Activated CD4-positive, alpha-beta T cell treated with anti-CD3 and anti-CD28 coated beads, Interleukin-2, Interleukin-6, amounts not matched to agents 100 ng/mL and 50 ng/mL, durations not matched to agents 16 hours and 8 hours (primary cell): ENCODE measurements around the gene CDKL4.
"Not testable (repeated sequence)": the region's sequence is repeated elsewhere in the genome, so short reads cannot be mapped to it uniquely, and the experiment has no call there.

ENCODE experiments used
- DNase-seq: peaks from one replicate; pipeline ENCODE4 v3.0.0-alpha.2; 2020

Gene CDKL4

GRCh38 chr2:39243469-39244123 lies at the start of gene CDKL4:
CDKL4 (minus strand) TSS chr2:39243970.
- peak; percentile 36 for DNase-seq

GRCh38 chr2:39290433-39290832 lies 46.7 kb upstream of the CDKL4 start:
- DNase-seq = no peak

DNA sequence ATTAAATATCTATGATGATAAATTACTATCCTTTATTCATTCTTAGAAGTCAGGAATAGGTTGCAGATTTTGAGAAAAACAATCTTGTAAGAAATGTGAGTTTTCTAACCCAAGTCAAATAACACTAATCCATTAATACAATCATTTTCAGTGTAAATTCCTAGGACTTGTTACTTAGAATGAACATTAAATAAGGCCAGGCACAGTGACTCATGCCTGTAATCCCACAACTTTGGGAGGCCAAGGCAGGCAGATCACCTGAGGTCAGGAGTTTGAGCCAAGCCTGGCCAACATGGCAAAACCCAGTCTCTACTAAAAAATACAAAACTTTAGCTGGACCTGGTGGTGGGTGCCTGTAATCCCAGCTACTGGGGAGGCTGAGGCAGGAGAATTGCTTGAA lies 45.8 kb upstream of the CDKL4 start:
- DNase-seq = no peak

- no peak for DNase-seq
Observed at GRCh38 chr2:39283561-39283960, 39.8 kb upstream of the CDKL4 start.

GRCh38 chr2:39281391-39281790 lies 37.6 kb upstream of the CDKL4 start:
- no peak for DNase-seq

DNA sequence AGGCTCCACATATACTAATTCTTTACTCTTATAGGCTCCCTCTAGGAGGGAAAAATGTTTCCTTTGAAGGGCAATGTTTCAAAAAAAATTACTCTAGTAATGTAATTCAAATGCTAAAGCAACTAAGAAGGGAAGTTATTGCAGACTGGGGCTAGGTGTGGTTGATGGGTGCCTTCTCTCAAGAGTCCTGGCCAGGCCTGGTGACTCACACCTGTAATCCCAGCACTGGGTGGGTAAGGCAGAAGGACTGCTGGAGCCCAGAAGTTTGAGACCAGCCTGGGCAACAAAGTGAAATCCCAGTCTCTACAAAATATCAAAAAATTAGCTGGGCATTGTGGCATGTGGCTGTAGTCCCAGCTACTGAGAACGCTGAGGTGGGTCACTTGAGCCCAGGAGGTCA lies 31.2 kb upstream of the CDKL4 start:
- DNase-seq = no peak

DNA sequence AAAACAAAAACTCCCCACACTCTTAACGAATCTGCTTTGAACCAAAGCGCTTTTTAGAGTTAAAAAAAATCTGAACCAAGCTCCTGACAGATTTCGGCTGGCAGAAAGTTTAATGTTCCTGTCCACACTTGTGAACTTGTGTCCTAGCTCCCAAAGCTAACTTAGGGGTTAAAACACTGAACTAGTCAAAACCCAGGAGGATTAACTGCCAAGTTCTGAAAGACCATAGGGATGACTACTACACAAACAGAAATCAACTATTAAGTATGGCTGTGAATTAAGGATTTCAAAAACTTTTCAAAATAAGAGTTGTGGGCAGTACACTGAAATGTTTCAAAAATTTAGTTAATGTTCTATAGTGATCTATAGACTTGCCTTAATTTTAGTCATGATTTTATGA lies 26.2 kb upstream of the CDKL4 start:
- no peak for DNase-seq

GRCh38 chr2:39266916-39267434 lies 23.2 kb upstream of the CDKL4 start:
- DNase-seq = no peak

GRCh38 chr2:39266139-39266805 lies 22.5 kb upstream of the CDKL4 start:
- DNase-seq = peak; percentile 73

- DNase-seq = no peak
Observed at GRCh38 chr2:39265315-39265714, 21.5 kb upstream of the CDKL4 start.

DNA sequence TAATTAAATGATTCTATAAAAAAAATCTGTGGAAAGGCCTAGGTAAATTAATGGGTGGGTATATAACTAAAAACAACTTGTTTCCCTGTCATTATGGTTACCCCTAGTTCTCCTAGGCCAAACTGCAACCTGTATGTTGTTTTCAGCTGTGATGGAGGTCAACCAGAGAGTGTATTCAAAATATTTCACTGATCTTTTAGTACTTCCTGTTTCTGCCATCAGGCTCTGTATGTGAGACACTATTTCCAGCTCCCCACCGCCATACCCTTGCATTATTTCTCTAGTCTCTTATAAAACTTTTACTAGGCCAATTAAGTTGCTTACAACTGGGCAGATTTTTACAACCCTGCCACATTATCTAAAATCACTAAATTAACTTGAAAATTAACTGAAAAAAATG lies 21.0 kb upstream of the CDKL4 start:
- DNase-seq = no peak

DNA sequence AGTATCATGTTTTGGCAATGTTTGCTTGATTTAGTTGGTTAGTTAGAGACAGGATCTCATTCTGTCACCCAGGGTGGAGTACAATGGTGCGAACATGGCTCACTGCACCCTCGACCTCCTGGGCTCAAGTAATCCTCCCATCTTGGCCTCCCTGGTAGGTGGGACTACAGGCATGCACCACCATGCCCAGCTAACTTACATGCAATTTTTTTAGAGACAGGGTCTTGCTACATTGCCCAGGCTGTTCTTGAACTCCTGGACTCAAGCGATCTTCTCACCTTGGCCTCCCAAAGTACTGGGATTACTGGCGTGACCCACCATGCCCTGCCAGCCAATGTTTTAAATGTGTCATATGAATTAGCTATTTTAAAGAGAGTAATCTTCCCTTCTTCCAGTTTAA lies 16.3 kb upstream of the CDKL4 start:
- DNase-seq = no peak

DNA sequence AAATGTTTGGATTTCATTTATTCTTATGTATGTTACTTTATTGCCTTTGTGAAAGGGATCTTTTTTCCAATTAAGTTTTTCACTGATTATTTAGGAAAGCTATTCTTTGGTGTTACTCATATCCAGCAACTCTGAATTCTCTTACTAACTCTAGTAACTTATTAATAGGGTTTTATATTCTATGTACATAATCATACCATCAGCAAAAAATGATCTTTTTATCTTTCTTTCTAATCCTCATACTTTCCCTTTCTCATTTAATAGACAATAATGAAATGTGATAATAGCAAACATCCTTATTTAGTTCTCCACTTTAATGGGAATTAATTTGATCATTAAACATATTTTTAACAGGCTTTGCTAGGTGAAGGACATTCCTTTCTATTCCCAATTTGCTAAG lies 12.3 kb upstream of the CDKL4 start:
- no peak for DNase-seq

- DNase-seq = no peak
Observed at GRCh38 chr2:39252888-39253518, 9.2 kb upstream of the CDKL4 start.

DNA sequence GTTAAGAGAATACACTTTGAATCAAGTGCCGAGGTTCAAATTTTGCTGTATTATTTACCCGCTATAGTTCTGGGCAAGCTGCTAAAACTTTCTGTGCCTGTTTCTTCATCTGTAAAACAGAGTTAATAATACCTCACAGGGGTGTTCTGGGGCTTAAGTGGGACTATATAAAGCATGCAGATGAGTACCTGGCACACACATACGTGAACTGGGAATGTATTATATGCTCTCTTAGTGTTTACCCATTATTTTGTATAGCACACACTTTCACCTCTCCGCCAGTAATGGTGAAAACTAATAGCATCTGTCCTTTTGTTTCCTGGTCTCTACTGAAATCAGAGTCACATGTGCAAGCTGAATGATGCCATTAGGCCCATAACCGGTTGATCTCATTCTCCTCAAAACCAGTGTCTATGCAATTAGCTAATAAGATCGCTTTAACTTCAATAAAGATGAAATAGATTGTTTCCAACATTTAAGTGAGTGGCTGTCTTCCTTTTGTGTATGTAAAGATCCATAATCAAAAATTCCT lies 3.8 kb upstream of the CDKL4 start:
- DNase-seq = no peak

DNA sequence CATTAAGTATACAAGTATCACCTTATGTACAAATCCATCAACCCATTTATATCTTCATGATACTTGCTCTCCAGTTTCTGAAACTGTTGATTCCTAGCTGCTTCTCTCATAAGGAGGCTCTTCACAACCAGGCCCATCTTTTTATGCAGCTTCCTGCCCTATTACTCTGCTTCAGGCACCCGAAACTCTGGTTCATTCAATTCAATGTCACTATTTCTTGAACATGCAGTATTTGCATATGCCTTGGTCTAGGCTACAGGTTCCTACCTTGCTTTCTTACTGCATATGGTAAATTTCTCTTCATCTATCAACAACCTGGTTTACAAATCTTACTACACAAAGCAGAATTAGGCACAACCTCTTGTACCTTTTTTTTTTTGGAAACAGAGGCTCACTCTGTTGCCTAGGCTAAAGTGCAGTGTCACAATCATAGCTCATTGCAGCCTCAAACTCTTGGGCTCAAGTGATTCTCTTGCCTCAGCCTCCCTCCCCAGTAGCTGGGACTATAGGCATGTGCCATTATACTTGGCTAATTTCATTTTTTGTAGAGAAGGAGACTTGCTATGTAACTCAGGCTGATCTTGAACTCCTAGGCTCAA lies 2.7 kb upstream of the CDKL4 start:
- DNase-seq = no peak

DNA sequence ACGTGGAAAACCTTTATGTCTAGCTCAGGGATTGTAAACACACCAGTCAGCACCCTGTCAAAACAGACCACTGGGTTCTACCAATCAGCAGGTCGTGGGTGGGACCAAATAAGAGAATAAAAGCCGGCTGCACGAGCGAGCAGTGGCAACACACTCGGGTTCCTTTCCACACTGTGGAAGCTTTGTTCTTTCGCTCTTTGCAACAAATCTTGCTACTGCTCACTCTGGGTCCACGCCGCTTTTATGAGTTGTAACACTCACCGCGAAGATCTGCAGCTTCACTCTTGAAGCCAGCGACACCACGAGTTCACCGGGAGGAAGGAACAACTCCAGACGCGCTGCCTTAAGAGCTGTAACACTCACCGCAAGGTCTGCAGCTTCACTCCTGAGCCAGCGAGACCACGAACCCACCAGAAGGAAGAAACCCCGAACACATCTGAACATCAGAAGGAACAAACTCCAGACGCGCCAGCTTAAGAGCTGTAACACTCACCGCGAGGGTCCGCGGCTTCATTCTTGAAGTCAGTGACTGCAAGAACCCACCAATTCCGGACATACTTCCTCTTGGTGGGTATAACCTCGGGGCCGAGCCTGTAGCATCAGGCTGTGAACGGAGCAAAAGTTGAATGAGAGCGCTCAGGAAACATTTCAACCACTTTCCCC lies 1.3 kb upstream of the CDKL4 start:
- peak; percentile 27 for DNase-seq

DNA sequence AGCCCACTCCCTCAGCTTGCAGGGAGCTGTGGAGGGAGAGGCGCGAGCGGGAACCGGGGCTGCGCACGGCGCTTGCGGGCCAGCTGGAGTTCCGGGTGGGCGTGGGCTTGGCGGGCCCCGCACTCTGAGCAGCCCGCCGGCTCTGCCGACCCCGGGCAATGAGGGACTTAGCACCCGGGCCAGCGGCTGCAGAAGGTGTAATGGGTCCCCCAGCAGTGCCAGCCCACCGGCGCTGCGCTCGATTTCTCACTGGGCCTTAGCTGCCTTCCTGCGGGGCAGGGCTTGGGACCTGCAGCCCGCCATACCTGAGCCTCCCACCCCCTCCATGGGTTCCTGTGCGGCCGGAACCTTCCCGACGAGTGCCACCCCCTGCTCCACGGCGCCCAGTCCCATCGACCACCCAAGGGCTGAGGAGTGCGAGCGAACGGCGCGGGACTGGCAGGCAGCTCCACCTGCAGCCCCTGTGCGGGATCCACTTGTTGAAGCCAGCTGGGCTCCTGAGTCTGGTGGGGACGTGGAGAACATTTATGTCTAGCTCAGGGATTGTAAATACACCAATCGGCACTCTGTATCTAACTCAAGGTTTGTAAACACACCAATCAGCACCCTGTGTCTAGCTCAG lies 582 bp upstream of the CDKL4 start:
- not testable (repeated sequence) for DNase-seq

- DNase-seq = no peak
Observed at GRCh38 chr2:39241588-39241987, 2.2 kb downstream of the CDKL4 start.

DNA sequence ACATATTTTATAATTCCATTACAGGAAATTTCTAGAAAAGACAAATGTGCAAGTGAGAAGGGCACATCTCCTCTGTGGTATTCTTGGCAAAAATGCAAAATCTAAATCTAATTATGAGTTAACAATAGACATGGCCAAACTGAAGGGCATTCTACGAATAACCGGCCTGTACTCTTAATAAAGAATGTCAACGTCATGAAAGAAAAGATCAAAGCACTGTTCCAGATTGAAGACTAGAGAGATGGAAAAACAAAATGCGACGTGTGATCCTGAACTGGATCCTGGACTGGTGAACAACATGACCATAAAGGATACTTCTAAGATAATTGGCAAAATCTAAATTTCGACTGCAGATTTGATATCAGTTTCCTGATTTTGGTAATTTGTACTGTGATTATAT lies 3.0 kb downstream of the CDKL4 start:
- DNase-seq = no peak

DNA sequence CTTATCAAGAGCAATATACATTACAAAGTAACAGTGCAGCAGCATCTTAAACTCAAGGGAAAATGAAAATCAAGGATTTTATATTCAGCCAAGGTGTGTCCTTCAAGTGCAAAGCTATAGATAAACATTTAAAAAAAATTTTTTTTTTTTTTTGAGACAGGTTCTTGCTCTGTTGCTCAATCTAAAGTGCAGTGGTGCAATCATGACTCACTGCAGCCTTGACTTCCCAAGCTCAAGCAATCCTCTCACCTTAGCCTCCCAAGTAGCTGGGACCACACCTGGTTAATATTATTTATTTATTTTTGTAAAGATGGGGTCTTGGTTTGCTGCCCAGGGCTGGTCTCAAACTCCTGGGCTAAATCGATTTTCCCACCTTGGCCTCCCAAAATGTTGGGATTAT lies 9.0 kb downstream of the CDKL4 start:
- no peak for DNase-seq

DNA sequence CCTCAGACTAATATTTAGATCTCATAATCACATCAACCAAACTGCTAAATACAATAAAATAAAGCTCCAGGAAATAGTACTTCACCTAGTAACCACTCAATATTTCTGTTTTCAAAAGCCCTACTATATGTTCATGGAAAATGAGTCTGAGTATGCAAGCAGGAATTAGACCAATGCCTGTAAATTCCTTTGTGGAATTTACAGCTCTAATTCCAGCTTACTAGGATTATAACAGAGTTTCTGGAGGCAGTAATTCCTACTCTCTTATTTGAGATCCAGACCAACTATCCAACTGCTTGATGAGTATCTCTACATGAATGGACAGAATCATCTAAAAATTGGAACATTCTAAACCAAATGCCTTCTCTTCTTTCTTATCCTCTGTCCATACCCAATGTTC lies 11.6 kb downstream of the CDKL4 start:
- no peak for DNase-seq
